MCF 10A (cell line): ENCODE measurements around the gene EMB. TPM values are rescaled to one million over a fixed set of nuclear protein-coding genes. Genes with fewer than 3 reads are reported as not detected.
"Not testable (repeated sequence)": the region's sequence is repeated elsewhere in the genome, so short reads cannot be mapped to it uniquely, and the experiment has no call there.

Source experiments
- BruUV-seq: library from RNA; stranded (reverse); fragments of 400-500 nt; replicated peaks from 2 replicates; lab custom pipeline; 2021; lab: Mats Ljungman, UMichigan
- CTCF ChIA-PET: fragments of 300-600 bp; sonication (Branson Sonifier 250); formaldehyde crosslinking; extraction: SDS; loops from one replicate; lab custom pipeline; 2021; ENCODE audit warnings: antibody characterized with exemption, inconsistent platforms; lab: Yijun Ruan, JAX
- POLR2A ChIA-PET: fragments of 300-600, 350-650 bp; sonication (Branson Sonifier 250); formaldehyde crosslinking; extraction: SDS; loops from one replicate; lab custom pipeline; 2020; ENCODE audit warnings: antibody characterized with exemption, inconsistent platforms; lab: Yijun Ruan, JAX
- DNase-seq: peaks from one replicate; pipeline ENCODE4 v3.0.0-alpha.2; 2018; ENCODE audit not compliant: unreplicated experiment
- H3K27ac Mint-ChIP-seq: one replicate; pipeline ENCODE4 v1.8.0; 2022; ENCODE audit warnings: mild to moderate bottlenecking, low read depth, mixed read lengths; ENCODE audit not compliant: unreplicated experiment
- H3K27me3 Mint-ChIP-seq: one replicate; pipeline ENCODE4 v1.8.0; 2022; ENCODE audit warnings: mixed read lengths; ENCODE audit not compliant: insufficient read depth, unreplicated experiment
- H3K36me3 Mint-ChIP-seq: one replicate; pipeline ENCODE4 v1.8.0; 2022; ENCODE audit warnings: mild to moderate bottlenecking, moderate library complexity, mixed read lengths; ENCODE audit not compliant: insufficient read depth, unreplicated experiment
- H3K4me1 Mint-ChIP-seq: one replicate; pipeline ENCODE4 v1.8.0; 2022; ENCODE audit warnings: mixed read lengths; ENCODE audit not compliant: insufficient read depth, unreplicated experiment
- H3K4me3 Mint-ChIP-seq: one replicate; pipeline ENCODE4 v1.8.0; 2022; ENCODE audit warnings: mild to moderate bottlenecking, moderate library complexity, mixed read lengths; ENCODE audit not compliant: unreplicated experiment
- H3K9me3 Mint-ChIP-seq: one replicate; pipeline ENCODE4 v1.8.0; 2022; ENCODE audit warnings: mixed read lengths; ENCODE audit not compliant: unreplicated experiment
- CTCF ChIP-seq: fragments of 200-600 bp; IDR thresholded peaks from one replicate; pipeline ENCODE4 v1.8.0; 2022; ENCODE audit warnings: antibody characterized with exemption, mild to moderate bottlenecking; ENCODE audit not compliant: unreplicated experiment
- intact Hi-C: fragments of 100-400 bp; cut with micrococcal nuclease; formaldehyde crosslinking; loops from 2 replicates; pipeline ENCODE4 v1.14.1; 2022
- total RNA-seq: library from RNA; stranded (reverse); gene quantifications from 2 replicates; pipeline ENCODE4 v1.2.3, GENCODE V29; 2022

The EMB gene
- total RNA-seq, 1 experiment from 2014 or later: 27.7 TPM

- Mint-ChIP-seq H3K4me3 (peak overlapping the region; percentile 86), H3K9me3 (no peaks in the 10 kb centered on the region), H3K4me1 (peaks cover 15% of the 10 kb centered on the region), H3K27me3 (no peaks in the 10 kb centered on the region), H3K27ac (peak overlapping the region; percentile 81), H3K36me3 (no peaks in the 10 kb centered on the region)
- ChIA-PET CTCF (interaction anchor here (0.7 to 2.1 kb wide), 12 partner anchors 9 to 1732 kb away, joined by 3 to 8 read pairs (median 4); partner anchors contain the start of gene PARP8), POLR2A (interaction anchor here (0.6 to 2.2 kb wide), 12 partner anchors 11 to 304 kb away, joined by 3 to 12 read pairs (median 4); no protein-coding TSS in a partner anchor)
- no TSS peak for BruUV-seq
- intact Hi-C loops: loop anchor here (2.0 to 5.0 kb wide), 3 partner anchors 49 to 309 kb away; no protein-coding TSS in a partner anchor
- TF ChIP-seq CTCF: no peak
- no peak for DNase-seq
These were observed 436 bp upstream of the EMB start for GRCh38 chr5:50441493-50441955.

GRCh38 chr5:50439221-50439620 is 1.9 kb downstream of the EMB start:
- ChIA-PET CTCF (interaction anchor here (0.5 to 0.9 kb wide), 4 partner anchors 27 to 136 kb away, joined by 3 read pairs; no protein-coding TSS in a partner anchor), POLR2A (no interaction called here)

GRCh38 chr5:50438060-50438459 is 3.0 kb downstream of the EMB start:
- H3K4me3 Mint-ChIP-seq, CTCF ChIA-PET, H3K36me3 Mint-ChIP-seq, H3K27ac Mint-ChIP-seq, BruUV-seq, POLR2A ChIA-PET, H3K27me3 Mint-ChIP-seq, intact Hi-C loops, H3K9me3 Mint-ChIP-seq: not testable (repeated sequence)
- peak; percentile 28 for DNase-seq
- peaks cover 28% of the 10 kb centered on the region for H3K4me1 Mint-ChIP-seq

More at GRCh38 chr5:50439221-50439620, 1.9 kb downstream of the EMB start:
- intact Hi-C loops: no loop called here
- Mint-ChIP-seq H3K4me1 (peaks cover 29% of the 10 kb centered on the region), H3K27me3 (no peaks in the 10 kb centered on the region), H3K36me3 (no peaks in the 10 kb centered on the region), H3K4me3 (no peak overlapping the region), H3K9me3 (no peaks in the 10 kb centered on the region), H3K27ac (no peak overlapping the region)
- no peak for TF ChIP-seq CTCF
- no peak for DNase-seq
- BruUV-seq: no TSS peak

- ChIA-PET CTCF (interaction anchor here (1.3 kb wide), 1 partner anchor 369 kb away, joined by 4 read pairs; no protein-coding TSS in a partner anchor), POLR2A (interaction anchor here (0.9 kb wide), 1 partner anchor 11 kb away, joined by 3 read pairs; no protein-coding TSS in a partner anchor)
- Mint-ChIP-seq H3K27me3 (no peaks in the 10 kb centered on the region), H3K4me3 (no peak overlapping the region), H3K9me3 (no peaks in the 10 kb centered on the region), H3K27ac (no peak overlapping the region), H3K4me1 (peaks cover 34% of the 10 kb centered on the region), H3K36me3 (no peaks in the 10 kb centered on the region)
- no peak for DNase-seq
- TF ChIP-seq CTCF: no peak
- BruUV-seq: no TSS peak
- intact Hi-C loops: no loop called here
These were observed 5.9 kb downstream of the EMB start for GRCh38 chr5:50435168-50435567.

- BruUV-seq, H3K9me3 Mint-ChIP-seq, H3K27me3 Mint-ChIP-seq, H3K36me3 Mint-ChIP-seq, intact Hi-C loops: not testable (repeated sequence)
- Mint-ChIP-seq H3K27ac (peak overlapping the region; percentile 97), H3K4me1 (peaks cover 24% of the 10 kb centered on the region), H3K4me3 (peak overlapping the region; percentile 61)
- ChIA-PET POLR2A (interaction anchor here (0.6 to 1.2 kb wide), 3 partner anchors 9 to 321 kb away, joined by 3 to 9 read pairs (median 3); partner anchors contain the start of gene EMB), CTCF (interaction anchor here (0.6 to 1.2 kb wide), 5 partner anchors 9 to 351 kb away, joined by 3 to 4 read pairs (median 3); partner anchors contain the start of gene EMB)
- peak; percentile 36 for DNase-seq
These were observed 9.8 kb downstream of the EMB start for GRCh38 chr5:50431133-50431904.

- H3K36me3 Mint-ChIP-seq, intact Hi-C loops, CTCF ChIA-PET, H3K9me3 Mint-ChIP-seq, H3K4me3 Mint-ChIP-seq, H3K27me3 Mint-ChIP-seq: not testable (repeated sequence)
- Mint-ChIP-seq H3K27ac (peak overlapping the region; percentile 87), H3K4me1 (peaks cover 19% of the 10 kb centered on the region)
- POLR2A ChIA-PET: interaction anchor here (0.7 to 1.6 kb wide), 3 partner anchors 13 to 86 kb away, joined by 3 to 12 read pairs (median 3); partner anchors contain the start of gene EMB
- TSS peak; percentile 53 for BruUV-seq
- DNase-seq: peak; percentile 8
These were observed 17.8 kb downstream of the EMB start for GRCh38 chr5:50423100-50423799.
